AG04450 (cell line): Measurements from ENCODE around the gene IER5. TPM values are rescaled to one million over a fixed set of nuclear protein-coding genes. Genes with fewer than 3 reads are reported as not detected.
"Not testable (repeated sequence)": the region's sequence is repeated elsewhere in the genome, so short reads cannot be mapped to it uniquely, and the experiment has no call there.

Experiments used
- CTCF ChIA-PET: fragments of 300-600, 350-600 bp; formaldehyde crosslinking; extraction: SDS; loops from one replicate; lab custom pipeline; 2022; ENCODE audit warnings: antibody characterized with exemption, inconsistent platforms; lab: Charles Lee
- POLR2A ChIA-PET: fragments of 350-600 bp; formaldehyde crosslinking; extraction: SDS; loops from one replicate; lab custom pipeline; 2021; ENCODE audit warnings: antibody characterized with exemption, inconsistent platforms; lab: Yijun Ruan, JAX
- DNase-seq: peaks from one replicate; pipeline ENCODE4 v3.0.0-alpha.2; 2011; ENCODE audit warnings: low read depth, low spot score
- H3K27ac ChIP-seq: one replicate; pipeline ENCODE4 v1.5.1; 2012; ENCODE audit warnings: low read depth, low read length, control low read depth
- H3K27me3 ChIP-seq: one replicate; pipeline ENCODE4 v1.6.0; 2012; ENCODE audit warnings: low read length; ENCODE audit not compliant: control insufficient read depth, insufficient read depth
- H3K4me3 ChIP-seq: 2 replicates; pipeline ENCODE4 v1.5.1; 2011; ENCODE audit warnings: mild to moderate bottlenecking, low read depth, low read length, control low read depth
- H3K9me3 ChIP-seq: 2 replicates; pipeline ENCODE4 v1.5.1; 2012; ENCODE audit warnings: low read length; ENCODE audit not compliant: control insufficient read depth, insufficient read depth
- CTCF ChIP-seq: IDR thresholded peaks from 2 replicates; pipeline ENCODE4 v1.5.1; 2011; ENCODE audit warnings: low read depth, low read length, control low read depth, inconsistent platforms
- polyA plus RNA-seq: library from polyadenylated mRNA; depleted of rRNA; stranded (reverse); fragments of >200 nt; gene quantifications from 2 replicates; pipeline ENCODE4 v1.2.3, GENCODE V29; 2011

IER5 gene
- polyA plus RNA-seq, 1 experiment, result 20.7 TPM

GRCh38 chr1:181060066-181060465 lies 28.4 kb upstream of the IER5 start:
- Histone ChIP-seq H3K9me3 (peaks cover 4% of the 10 kb centered on the region; the same call in 1 of the 2 replicates), H3K27me3 (no peaks in the 10 kb centered on the region), H3K27ac (no peak overlapping the region), H3K4me3 (no peak overlapping the region)
- CTCF ChIA-PET, result no interaction called here
- POLR2A ChIA-PET, result no interaction called here
- no peak for TF ChIP-seq CTCF
- DNase-seq, result no peak

- POLR2A ChIA-PET, H3K4me3 ChIP-seq, H3K27ac ChIP-seq, DNase-seq, H3K27me3 ChIP-seq, H3K9me3 ChIP-seq: not testable (repeated sequence)
- CTCF ChIA-PET, result interaction anchor here (0.7 kb wide), 1 partner anchor 90 kb away, joined by 3 read pairs; no protein-coding TSS in a partner anchor
Measured at GRCh38 chr1:181060947-181061346, 27.6 kb upstream of the IER5 start.

- Histone ChIP-seq H3K27me3 (no peaks in the 10 kb centered on the region), H3K9me3 (peaks cover 4% of the 10 kb centered on the region; the same call in 1 of the 2 replicates), H3K4me3 (no peak overlapping the region), H3K27ac (no peak overlapping the region)
- ChIA-PET POLR2A (interaction anchor here (1.1 kb wide), 1 partner anchor 26 kb away, joined by 3 read pairs; no protein-coding TSS in a partner anchor), CTCF (no interaction called here)
- no peak for DNase-seq
- TF ChIP-seq CTCF, result no peak
Measured at GRCh38 chr1:181061487-181061886, 27.0 kb upstream of the IER5 start.

- Histone ChIP-seq H3K27me3 (no peaks in the 10 kb centered on the region), H3K27ac (no peak overlapping the region), H3K4me3 (no peak overlapping the region), H3K9me3 (peaks cover 4% of the 10 kb centered on the region; the same call in 1 of the 2 replicates)
- DNase-seq, result no peak
- no peak for TF ChIP-seq CTCF
- CTCF ChIA-PET, result interaction anchor here (0.9 to 1.1 kb wide), 2 partner anchors 23 to 80 kb away, joined by 4 read pairs; no protein-coding TSS in a partner anchor
- POLR2A ChIA-PET, result interaction anchor here (0.5 to 1.1 kb wide), 2 partner anchors 25 to 53 kb away, joined by 3 read pairs; no protein-coding TSS in a partner anchor
Measured at GRCh38 chr1:181061891-181062835, 26.3 kb upstream of the IER5 start.

GRCh38 chr1:181062836-181063428 lies 25.6 kb upstream of the IER5 start:
- Histone ChIP-seq H3K27me3 (no peaks in the 10 kb centered on the region), H3K4me3 (no peak overlapping the region), H3K9me3 (peaks cover 4% of the 10 kb centered on the region; the same call in 1 of the 2 replicates), H3K27ac (no peak overlapping the region)
- TF ChIP-seq CTCF, result no peak
- POLR2A ChIA-PET, result interaction anchor here (0.5 to 1.2 kb wide), 3 partner anchors 25 to 73 kb away, joined by 3 read pairs; no protein-coding TSS in a partner anchor
- DNase-seq, result peak; percentile 39
- CTCF ChIA-PET, result interaction anchor here (0.9 to 1.4 kb wide), 4 partner anchors 14 to 79 kb away, joined by 3 to 4 read pairs (median 4); no protein-coding TSS in a partner anchor
